ENCODE results near the gene ITGAX. TPM values are rescaled to one million over a fixed set of nuclear protein-coding genes. Genes with fewer than 3 reads are reported as not detected.

The ITGAX gene
- total and polyA plus RNA-seq, 8 donors: 0.56 to 21.5 (median 1.9) TPM

DNA sequence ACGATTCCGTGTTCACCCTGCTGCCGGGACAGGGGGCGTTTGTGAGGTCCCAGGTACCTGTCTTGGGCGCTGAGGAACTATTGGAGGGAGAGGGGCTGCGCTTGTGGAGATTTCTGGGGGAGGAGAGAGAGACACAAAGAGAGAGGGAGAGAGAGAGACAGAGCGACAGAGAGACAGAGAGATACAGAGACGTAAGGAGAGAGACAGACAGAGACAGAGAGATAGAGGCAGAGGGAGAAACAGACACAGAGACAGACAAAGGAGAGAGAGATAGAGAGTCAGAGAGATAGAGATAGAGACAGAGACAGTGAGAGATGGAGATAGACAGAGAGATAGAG is 24.5 kb upstream of the ITGAX start:
- no peaks in the 10 kb centered on the region for H3K9me3 ChIP-seq
- H3K27me3 ChIP-seq: peaks cover 0 to 23% (median 0%) of the 10 kb centered on the region in 4 donors
- H3K4me1 ChIP-seq: no peaks in the 10 kb centered on the region
- ATAC-seq (no peak), FAIRE-seq (no peak), DNase-seq (no peak)
- no peak overlapping the region for H3K4me3 ChIP-seq
- TF ChIP-seq, protein P1, sequence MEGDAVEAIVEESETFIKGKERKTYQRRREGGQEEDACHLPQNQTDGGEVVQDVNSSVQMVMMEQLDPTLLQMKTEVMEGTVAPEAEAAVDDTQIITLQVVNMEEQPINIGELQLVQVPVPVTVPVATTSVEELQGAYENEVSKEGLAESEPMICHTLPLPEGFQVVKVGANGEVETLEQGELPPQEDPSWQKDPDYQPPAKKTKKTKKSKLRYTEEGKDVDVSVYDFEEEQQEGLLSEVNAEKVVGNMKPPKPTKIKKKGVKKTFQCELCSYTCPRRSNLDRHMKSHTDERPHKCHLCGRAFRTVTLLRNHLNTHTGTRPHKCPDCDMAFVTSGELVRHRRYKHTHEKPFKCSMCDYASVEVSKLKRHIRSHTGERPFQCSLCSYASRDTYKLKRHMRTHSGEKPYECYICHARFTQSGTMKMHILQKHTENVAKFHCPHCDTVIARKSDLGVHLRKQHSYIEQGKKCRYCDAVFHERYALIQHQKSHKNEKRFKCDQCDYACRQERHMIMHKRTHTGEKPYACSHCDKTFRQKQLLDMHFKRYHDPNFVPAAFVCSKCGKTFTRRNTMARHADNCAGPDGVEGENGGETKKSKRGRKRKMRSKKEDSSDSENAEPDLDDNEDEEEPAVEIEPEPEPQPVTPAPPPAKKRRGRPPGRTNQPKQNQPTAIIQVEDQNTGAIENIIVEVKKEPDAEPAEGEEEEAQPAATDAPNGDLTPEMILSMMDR (IDR thresholded peaks at IDR 0.05): no peak
- intact Hi-C loops (cut with DNase I): no loop called here
- no peak overlapping the region for H3K27ac ChIP-seq
- 22 to 40% methylated on average over 8 of the region's 8 CpGs for WGBS, 2 donors
- no peaks in the 10 kb centered on the region for H3K36me3 ChIP-seq

DNA sequence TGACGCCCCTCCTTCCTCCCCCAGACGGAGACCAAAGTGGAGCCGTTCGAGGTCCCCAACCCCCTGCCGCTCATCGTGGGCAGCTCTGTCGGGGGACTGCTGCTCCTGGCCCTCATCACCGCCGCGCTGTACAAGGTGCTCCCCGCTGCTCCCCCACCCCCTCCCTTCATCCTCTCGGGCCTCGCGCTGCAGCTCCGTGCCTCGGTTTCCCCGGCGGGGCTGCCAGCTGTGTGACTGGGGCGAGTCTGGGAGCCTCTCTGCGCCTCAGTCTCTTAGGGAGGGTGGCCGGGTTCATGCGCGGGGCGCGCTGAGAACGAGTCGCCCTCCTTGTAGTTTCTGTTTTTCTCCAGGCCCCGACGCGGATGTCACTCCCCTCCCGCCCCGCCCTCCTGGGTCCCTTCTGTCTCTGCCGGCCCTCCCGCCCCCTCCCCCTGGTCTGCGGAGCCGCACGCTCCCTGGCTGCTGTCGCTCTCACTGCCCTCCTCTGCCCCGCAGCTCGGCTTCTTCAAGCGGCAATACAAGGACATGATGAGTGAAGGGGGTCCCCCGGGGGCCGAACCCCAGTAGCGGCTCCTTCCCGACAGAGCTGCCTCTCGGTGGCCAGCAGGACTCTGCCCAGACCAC is 23.7 kb upstream of the ITGAX start:
- DNase-seq: peak in 1 of 6 donors; percentile 53
- intact Hi-C loops (cut with DNase I): no loop called here
- TF ChIP-seq, protein P1 (IDR thresholded peaks at IDR 0.05): no peak
- Histone ChIP-seq H3K9me3 (no peaks in the 10 kb centered on the region), H3K36me3 (no peaks in the 10 kb centered on the region), H3K4me1 (no peaks in the 10 kb centered on the region), H3K4me3 (peak overlapping the region in 1 of 4 donors; percentile 30), H3K27me3 (peaks cover 0 to 23% (median 0%) of the 10 kb centered on the region in 4 donors), H3K27ac (no peak overlapping the region)
- FAIRE-seq: no peak
- WGBS, 2 donors: 2 to 6% methylated on average over 37 to 46 of the region's 46 CpGs
- peak in 1 of 4 donors; percentile 19 for ATAC-seq

DNA sequence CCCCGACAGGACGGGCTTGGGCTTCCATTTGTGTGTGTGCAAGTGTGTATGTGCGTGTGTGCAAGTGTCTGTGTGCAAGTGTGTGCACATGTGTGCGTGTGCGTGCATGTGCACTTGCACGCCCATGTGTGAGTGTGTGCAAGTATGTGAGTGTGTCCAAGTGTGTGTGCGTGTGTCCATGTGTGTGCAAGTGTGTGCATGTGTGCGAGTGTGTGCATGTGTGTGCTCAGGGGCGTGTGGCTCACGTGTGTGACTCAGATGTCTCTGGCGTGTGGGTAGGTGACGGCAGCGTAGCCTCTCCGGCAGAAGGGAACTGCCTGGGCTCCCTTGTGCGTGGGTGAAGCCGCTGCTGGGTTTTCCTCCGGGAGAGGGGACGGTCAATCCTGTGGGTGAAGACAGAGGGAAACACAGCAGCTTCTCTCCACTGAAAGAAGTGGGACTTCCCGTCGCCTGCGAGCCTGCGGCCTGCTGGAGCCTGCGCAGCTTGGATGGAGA is 23.1 kb upstream of the ITGAX start:
- intact Hi-C loops (cut with DNase I): no loop called here
- Histone ChIP-seq H3K4me3 (no peak overlapping the region), H3K9me3 (no peaks in the 10 kb centered on the region), H3K36me3 (no peaks in the 10 kb centered on the region), H3K27me3 (peaks cover 0 to 23% (median 0%) of the 10 kb centered on the region in 4 donors), H3K27ac (no peak overlapping the region), H3K4me1 (no peaks in the 10 kb centered on the region)
- no peak for DNase-seq
- TF ChIP-seq, protein P1 (IDR thresholded peaks at IDR 0.05): no peak
- no peak for FAIRE-seq
- ATAC-seq: no peak
- 78 to 81% methylated on average over 23 of the region's 23 CpGs for WGBS, 2 donors

DNA sequence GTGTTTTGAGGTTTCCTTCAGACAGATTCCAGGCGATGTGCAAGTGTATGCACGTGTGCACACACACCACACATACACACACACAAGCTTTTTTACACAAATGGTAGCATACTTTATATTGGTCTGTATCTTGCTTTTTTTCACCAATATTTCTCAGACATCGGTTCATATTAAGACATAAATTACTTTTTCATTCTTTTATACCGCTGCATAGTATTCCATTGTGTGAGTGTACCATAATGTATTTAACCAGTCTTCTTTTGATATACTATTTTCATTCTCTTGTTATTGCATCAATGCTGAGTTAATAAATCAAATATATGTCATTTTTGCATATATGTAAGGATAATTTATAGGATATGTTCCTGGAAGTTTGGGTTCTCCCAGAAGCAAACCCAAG is 22.4 kb upstream of the ITGAX start:
- FAIRE-seq (no peak), ATAC-seq (no peak), DNase-seq (no peak)
- Histone ChIP-seq H3K4me3 (no peak overlapping the region), H3K27ac (no peak overlapping the region), H3K36me3 (no peaks in the 10 kb centered on the region), H3K4me1 (no peaks in the 10 kb centered on the region), H3K9me3 (no peaks in the 10 kb centered on the region), H3K27me3 (peaks cover 0 to 23% (median 0%) of the 10 kb centered on the region in 4 donors)
- intact Hi-C loops (cut with DNase I): no loop called here
- TF ChIP-seq, protein P1 (IDR thresholded peaks at IDR 0.05): no peak
- 93 to 95% methylated on average over 4 of the region's 4 CpGs for WGBS, 2 donors

Measured in pancreas (tissue), 10 donors.